Neural crest cell (in vitro differentiated cells): ENCODE results near the gene MALSU1. TPM values are rescaled to one million over a fixed set of nuclear protein-coding genes. Genes with fewer than 3 reads are reported as not detected.

Experiments used
- DNase-seq: peaks from one replicate; pipeline ENCODE4 v3.0.0; 2021; ENCODE audit warnings: low read depth, mixed read lengths, low spot score
- H3K27ac Mint-ChIP-seq: one replicate; pipeline ENCODE4 v1.8.0; 2021; ENCODE audit warnings: mild to moderate bottlenecking, mixed read lengths; ENCODE audit not compliant: unreplicated experiment
- H3K27me3 Mint-ChIP-seq: 2 replicates; pipeline ENCODE4 v1.8.0; 2021; ENCODE audit warnings: low read depth, mild to moderate bottlenecking, mixed read lengths
- H3K36me3 Mint-ChIP-seq: 2 replicates; pipeline ENCODE4 v1.8.0; 2021; ENCODE audit warnings: low read depth, mild to moderate bottlenecking, mixed read lengths
- H3K4me1 Mint-ChIP-seq: 2 replicates; pipeline ENCODE4 v1.8.0; 2021; ENCODE audit warnings: mixed read lengths
- H3K4me3 Mint-ChIP-seq: one replicate; pipeline ENCODE4 v1.8.0; 2021; ENCODE audit warnings: mild to moderate bottlenecking, mixed read lengths
- H3K9me3 Mint-ChIP-seq: 2 replicates; pipeline ENCODE4 v1.8.0; 2021; ENCODE audit warnings: mixed read lengths
- CTCF ChIP-seq: fragments of 200-600 bp; sonication (generic); conservative IDR thresholded peaks from 2 replicates; pipeline ENCODE4 v1.5.0; 2021; ENCODE audit warnings: antibody characterized with exemption, mild to moderate bottlenecking
- total RNA-seq: library from RNA; stranded (reverse); gene quantifications from 2 replicates; pipeline ENCODE4 v1.2.1, GENCODE V29; 2021

The MALSU1 gene
- total RNA-seq, 1 donor from 2014 or later: 56.1 TPM

DNA sequence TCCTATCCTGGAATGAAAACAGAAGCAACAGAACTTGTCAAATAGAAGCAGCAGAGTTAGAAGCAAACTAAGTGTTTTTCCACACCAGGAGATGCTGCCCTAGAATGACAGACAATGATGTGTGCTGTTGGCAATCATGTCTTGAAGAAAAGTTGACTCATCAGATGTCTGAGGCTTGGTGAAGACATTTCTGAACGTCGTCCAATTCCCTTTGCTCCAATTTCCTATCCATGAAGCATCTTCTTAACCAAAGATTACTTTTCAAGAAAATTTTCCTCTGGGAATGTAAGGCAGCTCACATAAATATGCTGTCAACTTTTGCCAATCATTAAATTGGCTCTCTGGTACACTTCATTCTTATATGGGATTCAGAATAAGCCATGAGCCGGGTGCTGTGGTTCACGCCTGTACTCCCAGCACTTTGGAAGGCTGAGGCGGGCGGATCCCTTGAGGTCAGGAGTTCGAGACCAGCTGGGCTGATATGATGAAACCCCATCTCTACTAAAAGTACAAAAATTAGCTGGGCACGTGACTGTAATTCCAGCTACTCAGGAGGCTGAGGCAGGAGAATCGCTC lies 34.6 kb downstream of the MALSU1 start:
- H3K27me3 Mint-ChIP-seq: no peaks in the 10 kb centered on the region
- peaks cover 44% of the 10 kb centered on the region for H3K36me3 Mint-ChIP-seq
- no peaks in the 10 kb centered on the region for H3K4me1 Mint-ChIP-seq
- no peak overlapping the region for H3K4me3 Mint-ChIP-seq
- no peak for DNase-seq
- peaks cover 2% of the 10 kb centered on the region for H3K9me3 Mint-ChIP-seq
- TF ChIP-seq CTCF: no peak
- no peak overlapping the region for H3K27ac Mint-ChIP-seq

- Mint-ChIP-seq H3K36me3 (peaks cover 47% of the 10 kb centered on the region), H3K4me1 (no peaks in the 10 kb centered on the region), H3K27ac (no peak overlapping the region), H3K27me3 (no peaks in the 10 kb centered on the region), H3K4me3 (no peak overlapping the region), H3K9me3 (peaks cover 2% of the 10 kb centered on the region)
- DNase-seq: no peak
- TF ChIP-seq CTCF: no peak
These were observed 35.4 kb downstream of the MALSU1 start for GRCh38 chr7:23334482-23335056.

- Mint-ChIP-seq H3K9me3 (peaks cover 2% of the 10 kb centered on the region), H3K27me3 (no peaks in the 10 kb centered on the region), H3K4me3 (no peak overlapping the region), H3K27ac (no peak overlapping the region), H3K36me3 (peaks cover 48% of the 10 kb centered on the region), H3K4me1 (no peaks in the 10 kb centered on the region)
- no peak for TF ChIP-seq CTCF
- no peak for DNase-seq
These were observed 36.0 kb downstream of the MALSU1 start for GRCh38 chr7:23335136-23335535.

DNA sequence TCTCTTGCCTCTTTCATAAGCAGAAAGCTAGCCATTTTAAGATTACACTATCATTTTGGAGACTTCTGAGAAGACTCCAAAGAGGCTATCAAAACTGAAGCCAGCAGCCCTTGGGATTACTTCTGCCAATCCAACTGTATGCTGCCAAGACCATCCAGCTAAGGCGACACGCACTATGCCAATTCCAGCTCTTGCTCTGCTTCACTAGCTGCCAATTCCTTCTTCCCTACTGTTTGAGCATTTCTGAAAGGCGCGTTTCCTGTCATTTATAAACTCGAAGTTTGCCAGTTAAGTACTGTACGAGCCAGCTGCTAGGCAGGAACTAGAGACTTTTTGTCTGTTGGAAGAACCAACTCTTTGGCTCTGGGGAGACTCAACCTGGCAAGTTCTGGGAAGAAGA lies 36.5 kb downstream of the MALSU1 start:
- Mint-ChIP-seq H3K27ac (no peak overlapping the region), H3K4me1 (no peaks in the 10 kb centered on the region), H3K27me3 (no peaks in the 10 kb centered on the region), H3K4me3 (no peak overlapping the region), H3K9me3 (peaks cover 2% of the 10 kb centered on the region), H3K36me3 (peaks cover 52% of the 10 kb centered on the region)
- DNase-seq: no peak
- TF ChIP-seq CTCF: no peak

GRCh38 chr7:23336086-23336485 lies 36.9 kb downstream of the MALSU1 start:
- Mint-ChIP-seq H3K27me3 (no peaks in the 10 kb centered on the region), H3K27ac (no peak overlapping the region), H3K36me3 (peaks cover 51% of the 10 kb centered on the region), H3K9me3 (peaks cover 2% of the 10 kb centered on the region), H3K4me1 (no peaks in the 10 kb centered on the region), H3K4me3 (no peak overlapping the region)
- no peak for DNase-seq
- no peak for TF ChIP-seq CTCF
